ENCODE data around the gene MLLT3. TPM values are rescaled to one million over a fixed set of nuclear protein-coding genes. Genes with fewer than 3 reads are reported as not detected.
A peak's percentile ranks its signal among the peaks of the same experiment; 100 is the strongest.

MLLT3 gene
- total RNA-seq, 4 donors from 2014 or later = 4.0 to 6.4 (median 4.5) TPM

- Histone ChIP-seq H3K27ac (no peak overlapping the region), H3K9me3 (no peaks in the 10 kb centered on the region), H3K4me3 (no peak overlapping the region), H3K27me3 (no peaks in the 10 kb centered on the region), H3K36me3 (no peaks in the 10 kb centered on the region), H3K4me1 (peaks cover 0 to 8% of the 10 kb centered on the region in 2 donors)
- intact Hi-C loops (cut with DNase I; ENCODE audit: low total_unique reads) = loop anchor here (10.0 kb wide), 1 partner anchor 72 kb away; no protein-coding TSS in a partner anchor
- TF ChIP-seq POLR2A (IDR thresholded peaks at IDR 0.05) (no peak), CTCF (IDR thresholded peaks at IDR 0.05 in 4 of 5, conservative IDR thresholded peaks at IDR 0.05 in 1 of 5) (no peak)
- no peak for DNase-seq
- ATAC-seq = no peak
- in situ Hi-C loops (cut with MboI; ENCODE audit: low sequenced_read_pairs in 4 of 4) = no loop called here
Observed at GRCh38 chr9:20462410-20462809, 159.9 kb downstream of the MLLT3 start.

- in situ Hi-C loops (cut with MboI; ENCODE audit: low sequenced_read_pairs in 4 of 4) (no loop called here), intact Hi-C loops (cut with DNase I; ENCODE audit: low total_unique reads) (no loop called here)
- Histone ChIP-seq H3K9me3 (no peaks in the 10 kb centered on the region), H3K27me3 (no peaks in the 10 kb centered on the region), H3K36me3 (no peaks in the 10 kb centered on the region), H3K4me3 (no peak overlapping the region), H3K4me1 (peaks cover 15 to 22% of the 10 kb centered on the region in 2 donors), H3K27ac (no peak overlapping the region)
- TF ChIP-seq POLR2A (IDR thresholded peaks at IDR 0.05) (no peak), CTCF (IDR thresholded peaks at IDR 0.05 in 4 of 5, conservative IDR thresholded peaks at IDR 0.05 in 1 of 5) (no peak)
- no peak for DNase-seq
- ATAC-seq = no peak
Observed at GRCh38 chr9:20447291-20447690, 175.0 kb downstream of the MLLT3 start.

DNA sequence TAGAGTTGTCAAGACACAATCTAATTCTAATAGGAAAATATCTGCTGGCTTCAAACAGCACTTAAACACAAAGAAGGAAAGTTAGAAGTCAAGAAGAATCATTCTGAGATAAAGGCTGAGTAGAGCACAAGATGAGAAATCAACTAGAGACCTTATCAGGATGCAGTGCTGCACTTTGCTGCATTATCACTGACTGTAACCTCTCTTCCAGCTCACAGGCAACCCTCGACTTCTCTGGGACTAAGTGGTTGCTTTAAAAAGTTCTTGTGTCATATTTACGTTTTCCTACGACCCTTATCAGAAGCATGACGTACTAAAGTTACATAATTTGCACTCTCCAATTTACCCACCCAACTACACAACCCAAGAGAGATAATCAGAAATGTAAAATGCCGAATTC is 176.1 kb downstream of the MLLT3 start:
- ATAC-seq = no peak

GRCh38 chr9:20442461-20443319 is 179.6 kb downstream of the MLLT3 start:
- Histone ChIP-seq H3K4me3 (no peak overlapping the region), H3K27me3 (no peaks in the 10 kb centered on the region), H3K36me3 (no peaks in the 10 kb centered on the region), H3K4me1 (peaks cover 25 to 36% of the 10 kb centered on the region in 2 donors), H3K27ac (peak overlapping the region in 2 of 4 donors; percentile 3 to 21), H3K9me3 (no peaks in the 10 kb centered on the region)
- intact Hi-C loops (cut with DNase I; ENCODE audit: low total_unique reads) (no loop called here), in situ Hi-C loops (cut with MboI; ENCODE audit: low sequenced_read_pairs in 4 of 4) (no loop called here)
- ATAC-seq (no peak), DNase-seq (no peak)
- TF ChIP-seq CTCF (IDR thresholded peaks at IDR 0.05 in 4 of 5, conservative IDR thresholded peaks at IDR 0.05 in 1 of 5) = no peak
- no peak for TF ChIP-seq POLR2A (IDR thresholded peaks at IDR 0.05)

More for the DNA sequence above, 176.1 kb downstream of the MLLT3 start:
- DNase-seq = no peak
- H3K4me1 ChIP-seq = peaks cover 20 to 23% of the 10 kb centered on the region in 2 donors
- H3K27me3 ChIP-seq = no peaks in the 10 kb centered on the region
- H3K27ac ChIP-seq = no peak overlapping the region
- H3K9me3 ChIP-seq = no peaks in the 10 kb centered on the region
- H3K36me3 ChIP-seq = no peaks in the 10 kb centered on the region
- in situ Hi-C loops (cut with MboI; ENCODE audit: low sequenced_read_pairs in 4 of 4) (no loop called here), intact Hi-C loops (cut with DNase I; ENCODE audit: low total_unique reads) (no loop called here)
- TF ChIP-seq POLR2A (IDR thresholded peaks at IDR 0.05) (no peak), CTCF (IDR thresholded peaks at IDR 0.05 in 4 of 5, conservative IDR thresholded peaks at IDR 0.05 in 1 of 5) (no peak)
- H3K4me3 ChIP-seq = no peak overlapping the region
